Activated naive CD4-positive, alpha-beta T cell treated with anti-CD3 and anti-CD28 coated beads, Interleukin-2, amount 50 U/mL, for 24 hours (primary cell): ENCODE results near the gene PCID2.

Experiments used
- H3K27ac Mint-ChIP-seq: one replicate; pipeline ENCODE4 v1.8.0; 2021; ENCODE audit warnings: mild to moderate bottlenecking, mixed read lengths
- H3K27me3 Mint-ChIP-seq: one replicate; pipeline ENCODE4 v1.8.0; 2021; ENCODE audit warnings: mixed read lengths
- H3K36me3 Mint-ChIP-seq: one replicate; pipeline ENCODE4 v1.8.0; 2021; ENCODE audit warnings: mixed read lengths
- H3K4me1 Mint-ChIP-seq: one replicate; pipeline ENCODE4 v1.8.0; 2021; ENCODE audit warnings: mixed read lengths
- H3K4me3 Mint-ChIP-seq: one replicate; pipeline ENCODE4 v1.8.0; 2021; ENCODE audit warnings: mild to moderate bottlenecking, mixed read lengths
- H3K9me3 Mint-ChIP-seq: one replicate; pipeline ENCODE4 v1.8.0; 2021; ENCODE audit warnings: mixed read lengths

Gene PCID2

GRCh38 chr13:113226873-113227450 is 18.5 kb upstream of the PCID2 start:
- H3K4me1 Mint-ChIP-seq, result peaks cover 5% of the 10 kb centered on the region
- H3K9me3 Mint-ChIP-seq, result no peaks in the 10 kb centered on the region
- no peak overlapping the region for H3K4me3 Mint-ChIP-seq
- peaks cover 8% of the 10 kb centered on the region for H3K36me3 Mint-ChIP-seq
- no peak overlapping the region for H3K27ac Mint-ChIP-seq
- no peaks in the 10 kb centered on the region for H3K27me3 Mint-ChIP-seq

DNA sequence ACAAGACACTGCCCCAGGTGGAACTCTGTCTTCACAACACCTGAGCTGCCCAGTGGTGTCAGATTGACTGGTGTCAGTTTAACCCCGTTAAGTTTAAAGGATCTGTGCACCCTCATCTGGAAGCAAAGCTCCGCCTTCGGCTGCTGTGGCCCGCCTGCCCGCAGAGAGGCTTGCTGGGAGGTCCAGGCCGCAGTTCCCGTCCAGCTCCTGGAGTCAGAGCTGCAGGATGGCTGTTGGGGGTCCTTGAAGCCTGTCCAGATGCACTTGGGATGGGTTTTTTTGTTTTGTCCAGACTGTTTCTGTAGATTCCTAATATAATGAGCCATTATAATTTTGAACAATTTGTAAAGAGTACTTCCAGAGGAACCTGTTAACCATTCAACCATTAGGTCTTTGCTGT is 17.0 kb upstream of the PCID2 start:
- H3K27me3 Mint-ChIP-seq, result no peaks in the 10 kb centered on the region
- no peak overlapping the region for H3K27ac Mint-ChIP-seq
- H3K4me1 Mint-ChIP-seq, result peaks cover 14% of the 10 kb centered on the region
- H3K4me3 Mint-ChIP-seq, result no peak overlapping the region
- no peaks in the 10 kb centered on the region for H3K9me3 Mint-ChIP-seq
- H3K36me3 Mint-ChIP-seq, result peaks cover 8% of the 10 kb centered on the region

DNA sequence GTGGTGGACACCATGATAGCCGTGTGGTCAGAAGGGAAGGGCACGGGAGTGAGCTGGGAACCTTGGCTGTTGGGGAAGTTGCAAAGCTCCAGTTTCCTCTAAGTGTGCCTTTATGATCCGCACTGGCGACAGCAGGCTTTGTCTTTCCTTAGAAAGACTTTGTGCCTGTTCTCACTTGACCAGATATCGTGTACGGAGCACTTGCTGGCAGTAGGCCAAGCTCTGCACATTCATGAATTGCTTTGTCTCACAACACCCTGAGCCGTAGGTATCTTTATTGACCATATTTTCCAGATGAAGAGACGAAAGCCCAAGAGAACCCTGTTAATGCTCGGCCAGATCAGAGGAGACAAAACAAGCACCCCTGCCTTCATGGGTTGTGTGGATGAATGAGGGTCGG is 16.0 kb upstream of the PCID2 start:
- Mint-ChIP-seq H3K4me3 (no peak overlapping the region), H3K9me3 (no peaks in the 10 kb centered on the region), H3K36me3 (peaks cover 7% of the 10 kb centered on the region)

DNA sequence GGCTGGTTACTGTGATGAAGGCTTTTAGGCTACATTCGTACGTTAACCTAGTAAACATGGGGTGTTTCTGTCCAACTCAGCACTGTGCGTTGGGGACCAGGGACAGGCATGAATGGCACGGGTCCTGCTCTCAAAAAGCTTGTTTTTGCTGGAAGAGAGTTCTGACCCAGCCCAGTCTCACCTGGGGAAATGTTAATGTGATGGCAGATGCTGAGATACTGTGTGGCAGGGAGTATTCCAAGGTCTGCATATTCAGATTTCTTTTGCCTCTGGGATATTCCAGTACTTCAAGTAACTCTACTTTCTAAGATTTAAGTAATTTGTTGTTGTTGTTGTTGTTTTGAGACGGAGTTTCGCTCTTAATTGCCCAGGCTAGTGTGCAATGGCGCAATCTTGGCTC is 14.6 kb upstream of the PCID2 start:
- H3K27me3 Mint-ChIP-seq, result no peaks in the 10 kb centered on the region
- no peak overlapping the region for H3K27ac Mint-ChIP-seq
- peaks cover 4% of the 10 kb centered on the region for H3K36me3 Mint-ChIP-seq
- no peak overlapping the region for H3K4me3 Mint-ChIP-seq
- no peaks in the 10 kb centered on the region for H3K9me3 Mint-ChIP-seq
- peaks cover 23% of the 10 kb centered on the region for H3K4me1 Mint-ChIP-seq

More for the DNA sequence above, 16.0 kb upstream of the PCID2 start:
- peaks cover 22% of the 10 kb centered on the region for H3K4me1 Mint-ChIP-seq
- H3K27ac Mint-ChIP-seq, result peak overlapping the region; percentile 17
- H3K27me3 Mint-ChIP-seq, result no peaks in the 10 kb centered on the region

- Mint-ChIP-seq H3K9me3 (no peaks in the 10 kb centered on the region), H3K36me3 (peaks cover 2% of the 10 kb centered on the region), H3K4me3 (no peak overlapping the region), H3K4me1 (peaks cover 27% of the 10 kb centered on the region), H3K27ac (no peak overlapping the region), H3K27me3 (no peaks in the 10 kb centered on the region)
Observed at GRCh38 chr13:113220877-113221276, 12.4 kb upstream of the PCID2 start.

DNA sequence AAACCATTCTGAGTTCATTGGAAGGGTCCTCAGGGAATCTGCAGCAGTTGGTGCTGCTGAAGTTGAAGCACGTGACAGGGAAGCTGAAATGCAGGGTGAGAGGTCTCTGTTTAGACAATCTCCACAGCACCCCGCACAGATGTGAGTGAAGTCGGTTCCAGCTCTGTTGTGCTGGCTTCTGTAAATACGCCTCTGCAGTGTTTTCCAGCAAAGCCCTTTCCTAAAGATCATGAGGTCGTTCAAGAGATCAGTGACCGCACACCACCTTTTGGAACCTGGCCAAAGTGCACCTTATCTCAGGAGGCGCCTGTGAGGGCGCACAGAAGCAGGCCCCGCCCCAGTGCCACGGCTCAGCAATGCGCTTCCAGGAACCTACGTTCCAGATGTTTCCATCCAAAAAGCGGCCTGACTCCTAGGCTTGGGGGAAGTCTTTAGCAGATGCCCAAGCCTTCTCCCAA is 11.7 kb upstream of the PCID2 start:
- no peak overlapping the region for H3K27ac Mint-ChIP-seq
- no peaks in the 10 kb centered on the region for H3K9me3 Mint-ChIP-seq
- peaks cover 27% of the 10 kb centered on the region for H3K4me1 Mint-ChIP-seq
- H3K36me3 Mint-ChIP-seq, result peaks cover 2% of the 10 kb centered on the region
- H3K27me3 Mint-ChIP-seq, result no peaks in the 10 kb centered on the region
- H3K4me3 Mint-ChIP-seq, result no peak overlapping the region

- H3K36me3 Mint-ChIP-seq, result peaks cover 2% of the 10 kb centered on the region
- no peak overlapping the region for H3K27ac Mint-ChIP-seq
- no peaks in the 10 kb centered on the region for H3K9me3 Mint-ChIP-seq
- no peak overlapping the region for H3K4me3 Mint-ChIP-seq
- peaks cover 27% of the 10 kb centered on the region for H3K4me1 Mint-ChIP-seq
- H3K27me3 Mint-ChIP-seq, result no peaks in the 10 kb centered on the region
Observed at GRCh38 chr13:113219256-113219940, 10.9 kb upstream of the PCID2 start.

GRCh38 chr13:113218586-113218985 is 10.1 kb upstream of the PCID2 start:
- Mint-ChIP-seq H3K4me3 (no peak overlapping the region), H3K27me3 (no peaks in the 10 kb centered on the region), H3K9me3 (no peaks in the 10 kb centered on the region), H3K36me3 (peaks cover 2% of the 10 kb centered on the region), H3K4me1 (peaks cover 27% of the 10 kb centered on the region), H3K27ac (no peak overlapping the region)

DNA sequence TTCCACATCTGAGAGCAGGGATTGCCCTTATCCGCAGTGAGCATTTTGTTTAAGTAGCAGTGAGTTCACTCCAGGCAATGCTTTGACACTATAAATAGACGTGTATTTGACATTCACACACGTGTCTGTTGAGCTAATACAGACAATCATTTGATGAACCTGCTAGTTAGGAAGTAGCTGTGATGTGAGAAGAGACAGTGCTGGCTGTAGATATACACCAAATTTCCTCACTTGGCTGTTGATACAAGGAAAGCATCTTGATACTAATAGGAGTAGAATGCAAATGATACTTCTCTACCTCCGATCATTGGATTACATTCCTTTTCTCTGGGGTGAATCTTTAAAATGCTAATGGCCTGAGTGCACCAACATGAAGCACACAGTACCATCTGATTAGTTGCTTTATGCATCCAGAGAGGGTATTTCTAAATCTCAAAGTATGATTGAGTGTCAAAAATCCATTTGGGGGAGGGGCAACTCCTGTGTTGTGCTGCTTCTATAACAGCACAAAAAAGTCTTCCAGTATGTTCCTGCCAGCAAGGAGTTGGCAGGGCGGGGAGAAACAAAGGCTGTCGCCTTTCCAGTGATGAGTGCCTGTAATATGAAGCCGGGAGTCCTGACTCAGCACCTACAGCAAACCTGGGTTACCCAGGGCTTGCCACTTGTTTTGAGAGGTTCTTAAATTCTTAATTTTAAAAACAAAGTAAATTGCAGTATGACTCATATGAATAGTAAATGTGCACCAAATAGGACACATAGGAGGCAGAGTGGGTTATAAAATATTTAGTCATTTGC is 8.0 kb upstream of the PCID2 start:
- no peak overlapping the region for H3K4me3 Mint-ChIP-seq
- H3K27ac Mint-ChIP-seq, result no peak overlapping the region
- peaks cover 27% of the 10 kb centered on the region for H3K4me1 Mint-ChIP-seq
- H3K9me3 Mint-ChIP-seq, result no peaks in the 10 kb centered on the region
- peaks cover 7% of the 10 kb centered on the region for H3K36me3 Mint-ChIP-seq
- no peaks in the 10 kb centered on the region for H3K27me3 Mint-ChIP-seq

GRCh38 chr13:113211774-113212173 is 3.3 kb upstream of the PCID2 start:
- Mint-ChIP-seq H3K9me3 (no peaks in the 10 kb centered on the region), H3K4me3 (peak overlapping the region; percentile 89), H3K4me1 (peaks cover 30% of the 10 kb centered on the region), H3K27ac (peak overlapping the region; percentile 38), H3K27me3 (no peaks in the 10 kb centered on the region), H3K36me3 (peaks cover 13% of the 10 kb centered on the region)

- H3K27me3 Mint-ChIP-seq, result no peaks in the 10 kb centered on the region
- no peak overlapping the region for H3K27ac Mint-ChIP-seq
- peaks cover 15% of the 10 kb centered on the region for H3K36me3 Mint-ChIP-seq
- peaks cover 40% of the 10 kb centered on the region for H3K4me1 Mint-ChIP-seq
- H3K9me3 Mint-ChIP-seq, result no peaks in the 10 kb centered on the region
- peak overlapping the region; percentile 89 for H3K4me3 Mint-ChIP-seq
Observed at GRCh38 chr13:113210833-113211232, 2.4 kb upstream of the PCID2 start.

DNA sequence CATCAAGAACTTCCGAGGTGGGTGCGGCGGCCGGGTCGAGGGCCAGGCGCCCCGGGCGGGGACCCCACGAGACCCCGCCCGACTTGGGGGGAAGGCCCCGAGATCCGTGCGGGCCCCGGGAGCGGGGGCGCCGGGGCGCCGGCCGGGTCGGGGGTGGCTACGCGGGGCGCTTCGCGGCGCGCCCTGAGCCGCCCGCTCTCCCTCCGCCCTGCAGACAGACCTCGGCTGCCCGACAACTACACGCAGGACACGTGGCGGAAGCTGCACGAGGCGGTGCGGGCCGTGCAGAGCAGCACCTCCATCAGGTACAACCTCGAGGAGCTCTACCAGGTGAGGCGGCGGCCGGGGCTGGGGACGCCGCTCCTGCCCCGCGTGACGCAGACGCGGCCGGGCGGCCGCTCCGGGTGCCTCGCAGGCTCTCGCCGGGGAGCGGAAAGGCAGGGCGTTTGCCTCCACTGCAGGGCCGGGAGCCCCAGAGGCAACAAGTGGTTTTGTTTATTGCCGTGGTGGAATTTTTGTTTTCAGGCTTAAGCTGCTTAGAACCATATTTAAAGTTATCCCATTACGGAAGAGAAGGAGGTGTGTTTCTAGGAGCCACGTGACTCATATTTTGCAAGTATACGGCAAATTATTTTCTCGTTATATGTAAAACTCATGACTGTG is 1.4 kb upstream of the PCID2 start:
- no peaks in the 10 kb centered on the region for H3K27me3 Mint-ChIP-seq
- no peaks in the 10 kb centered on the region for H3K9me3 Mint-ChIP-seq
- peaks cover 21% of the 10 kb centered on the region for H3K36me3 Mint-ChIP-seq
- H3K4me1 Mint-ChIP-seq, result peaks cover 49% of the 10 kb centered on the region
- peak overlapping the region; percentile 89 for H3K4me3 Mint-ChIP-seq
- peak overlapping the region; percentile 91 for H3K27ac Mint-ChIP-seq

DNA sequence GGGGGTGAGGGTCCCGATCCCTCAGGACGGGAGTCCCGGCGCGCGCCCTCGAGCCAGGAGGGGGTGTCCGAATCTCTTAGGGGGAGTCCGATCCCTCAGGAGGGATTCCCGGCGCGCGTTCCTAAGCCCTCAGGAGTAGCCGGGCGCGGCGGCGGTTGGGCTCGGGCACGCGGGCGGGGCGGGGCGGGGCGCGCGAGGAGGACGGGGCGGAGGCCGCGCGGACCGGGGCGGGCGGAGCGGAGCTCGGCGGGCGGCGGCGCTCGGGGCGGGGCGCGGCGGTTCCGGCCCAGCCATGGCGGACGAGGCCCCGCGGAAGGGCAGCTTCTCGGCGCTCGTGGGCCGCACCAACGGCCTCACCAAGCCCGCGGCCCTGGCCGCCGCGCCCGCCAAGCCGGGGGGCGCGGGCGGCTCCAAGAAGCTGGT is 878 bp upstream of the PCID2 start, which contains the start of gene CUL4A:
TSS of gene CUL4A (plus strand) at position 278 of the 423 bp plus-strand sequence. CDS start at position 293, 15 bp downstream.
- Mint-ChIP-seq H3K4me1 (peaks cover 53% of the 10 kb centered on the region), H3K9me3 (no peaks in the 10 kb centered on the region), H3K27me3 (no peaks in the 10 kb centered on the region), H3K4me3 (peak within 1 kb of the TSS; percentile 94), H3K27ac (peak within 1 kb of the TSS; percentile 91), H3K36me3 (peaks cover 22% of the 10 kb centered on the region)

DNA sequence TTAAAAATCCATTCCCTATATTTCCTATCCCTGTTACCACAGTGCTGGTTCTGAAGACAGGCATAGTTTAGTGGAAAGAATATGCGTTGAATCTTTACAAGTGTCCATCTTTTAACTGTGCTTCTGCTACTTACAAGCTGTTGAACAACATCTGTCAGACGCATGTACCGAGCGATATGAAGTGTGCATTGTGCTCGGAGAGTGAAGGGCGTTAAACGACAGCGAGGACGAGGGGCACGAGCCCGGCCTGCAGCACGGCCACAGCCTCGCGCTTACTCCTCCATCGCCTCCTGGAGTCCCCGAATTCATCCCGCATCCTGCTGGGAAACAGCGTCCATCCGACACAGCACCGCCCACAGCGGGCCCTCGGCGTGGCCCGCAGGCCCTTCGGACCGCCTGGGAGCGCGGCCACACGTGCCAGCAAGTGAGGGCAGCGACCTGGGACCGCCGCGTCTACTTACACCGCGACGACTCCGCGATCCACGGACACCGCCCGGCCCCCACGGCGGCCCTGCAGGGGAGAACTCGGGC is 514 bp downstream of the PCID2 start:
- Mint-ChIP-seq H3K4me1 (peaks cover 65% of the 10 kb centered on the region), H3K27ac (peak overlapping the region; percentile 95), H3K4me3 (peak overlapping the region; percentile 94), H3K27me3 (no peaks in the 10 kb centered on the region), H3K36me3 (peaks cover 22% of the 10 kb centered on the region), H3K9me3 (no peaks in the 10 kb centered on the region)

DNA sequence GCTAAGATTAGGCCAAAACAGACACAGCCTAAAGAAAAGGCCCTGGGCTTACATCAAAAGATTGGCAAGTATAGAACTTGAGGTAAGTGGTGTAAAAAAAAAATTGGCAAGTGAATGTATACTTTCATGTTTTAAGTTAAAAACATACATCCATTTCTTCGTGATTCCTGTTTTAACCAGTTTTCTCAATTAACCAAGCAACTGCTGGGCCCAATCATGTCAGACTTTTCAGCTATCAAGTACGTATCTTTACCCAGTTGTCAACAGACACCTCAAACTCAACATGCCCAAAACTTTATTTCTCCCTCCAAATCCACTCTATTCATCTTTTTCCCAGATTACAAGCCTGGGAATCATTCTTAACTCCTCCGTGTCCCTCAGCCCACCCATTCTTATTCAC is 1.0 kb downstream of the PCID2 start:
- Mint-ChIP-seq H3K9me3 (no peaks in the 10 kb centered on the region), H3K27me3 (no peaks in the 10 kb centered on the region), H3K36me3 (peaks cover 22% of the 10 kb centered on the region), H3K4me1 (peaks cover 70% of the 10 kb centered on the region), H3K27ac (peak overlapping the region; percentile 95), H3K4me3 (peak overlapping the region; percentile 94)
